SK-N-SH (cell line): Measurements from ENCODE around the gene HS6ST3. TPM values are rescaled to one million over a fixed set of nuclear protein-coding genes. Genes with fewer than 3 reads are reported as not detected.

Source experiments
- CTCF ChIA-PET: fragments of 300-600, 350-600 bp; formaldehyde crosslinking; extraction: SDS; loops from one replicate; lab custom pipeline; 2021; lab: Yijun Ruan, JAX
- POLR2A ChIA-PET: fragments of 350-600 bp; sonication (Branson Sonifier 250); formaldehyde crosslinking; extraction: SDS; loops from one replicate; lab custom pipeline; 2020; ENCODE audit warnings: antibody characterized with exemption, inconsistent platforms; lab: Yijun Ruan, JAX
- DNase-seq: peaks from one replicate; pipeline ENCODE4 v3.0.0; 2012
- H2AFZ ChIP-seq: fragments of 200-600 bp; sonication (generic); 2 replicates; pipeline ENCODE4 v1.8.1; 2016; ENCODE audit warnings: antibody characterized with exemption, mild to moderate bottlenecking, low read depth
- H3F3A ChIP-seq: fragments of 200-600 bp; sonication (generic); replicated peaks from 2 replicates; pipeline ENCODE3; 2016; ENCODE audit warnings: antibody characterized with exemption, mild to moderate bottlenecking; ENCODE audit not compliant: insufficient read depth
- H3K27ac ChIP-seq, 2 experiments: fragments of 200-500 bp in 1 of 2; fragments of 200-600 bp in 1 of 2; sonication (Bioruptor generic) in 1 of 2; sonication (generic), shearing (Covaris generic) in 1 of 2; 2 replicates each; pipeline versions ENCODE4 v1.5.1 to v1.6.1; 2014 to 2016; ENCODE audit warnings: low read depth in 2 of 2, inconsistent platforms in 1 of 2, low read length in 1 of 2, mild to moderate bottlenecking in 1 of 2, mixed read lengths in 1 of 2
- H3K27me3 ChIP-seq: fragments of 200-600 bp; sonication (generic), shearing (Covaris generic); 2 replicates; pipeline ENCODE4 v1.6.1; 2016; ENCODE audit warnings: mixed run types; ENCODE audit not compliant: insufficient read depth
- H3K36me3 ChIP-seq, 2 experiments: fragments of 200-500 bp in 1 of 2; fragments of 200-600 bp in 1 of 2; sonication (Bioruptor generic) in 1 of 2; sonication (generic) in 1 of 2; replicated peaks in 1 of 2; 2 replicates each; pipeline versions ENCODE3 to v1.5.1; 2014 to 2016; ENCODE audit warnings: low read length in 1 of 2, mild to moderate bottlenecking in 1 of 2; ENCODE audit not compliant: insufficient read depth in 2 of 2, control insufficient read depth in 1 of 2
- H3K4me1 ChIP-seq, 2 experiments: fragments of 200-500 bp in 1 of 2; fragments of 200-600 bp in 1 of 2; sonication (Bioruptor generic) in 1 of 2; sonication (generic), shearing (Covaris generic) in 1 of 2; 2 replicates each; pipeline versions ENCODE4 v1.5.1 to v1.6.1; 2014 to 2016; ENCODE audit warnings: low read depth in 1 of 2, low read length in 1 of 2, mixed run types in 1 of 2; ENCODE audit not compliant: insufficient read depth in 2 of 2, control insufficient read depth in 1 of 2
- H3K4me2 ChIP-seq: fragments of 200-600 bp; sonication (generic), shearing (Covaris generic); 2 replicates; pipeline ENCODE4 v1.6.1; 2017; ENCODE audit warnings: mixed run types
- H3K4me3 ChIP-seq, 2 experiments: fragments of 200-500 bp in 1 of 2; fragments of 200-600 bp in 1 of 2; sonication (Bioruptor generic) in 1 of 2; sonication (generic), shearing (Covaris generic) in 1 of 2; 2 replicates each; pipeline versions ENCODE4 v1.5.1 to v1.8.1; 2014 to 2016; ENCODE audit warnings: low read depth in 2 of 2, inconsistent platforms in 1 of 2, low read length in 1 of 2, mild to moderate bottlenecking in 1 of 2, mixed read lengths in 1 of 2, moderate library complexity in 1 of 2
- H3K79me2 ChIP-seq: fragments of 200-600 bp; sonication (generic); 2 replicates; pipeline ENCODE4 v1.8.1; 2017; ENCODE audit warnings: mild to moderate bottlenecking; ENCODE audit not compliant: insufficient read depth
- H3K9ac ChIP-seq: fragments of 200-600 bp; sonication (generic); 2 replicates; pipeline ENCODE4 v1.6.1; 2017; ENCODE audit warnings: mixed run types
- H3K9me2 ChIP-seq: fragments of 200-600 bp; sonication (generic); 2 replicates; pipeline ENCODE4 v1.6.1; 2017; ENCODE audit warnings: mixed run types
- H3K9me3 ChIP-seq: fragments of 200-600 bp; sonication (generic); 2 replicates; pipeline ENCODE4 v1.6.1; 2017; ENCODE audit warnings: mixed run types, mild to moderate bottlenecking, moderate library complexity
- H4K20me1 ChIP-seq: fragments of 200-600 bp; sonication (generic); 2 replicates; pipeline ENCODE4 v1.6.1; 2017; ENCODE audit warnings: mild to moderate bottlenecking, mixed run types; ENCODE audit not compliant: insufficient read depth
- CHD2 ChIP-seq: fragments of 150-350 bp; IDR thresholded peaks from 2 replicates; pipeline ENCODE4 v1.6.1; 2018; ENCODE audit warnings: low read length; ENCODE audit not compliant: partially characterized antibody
- ELF1 ChIP-seq: IDR thresholded peaks from 2 replicates; pipeline ENCODE4 v1.4.0; 2012
- EP300 ChIP-seq, 2 experiments: IDR thresholded peaks; 2 replicates each; pipeline versions ENCODE4 v1.4.0 to v1.6.1; 2012; ENCODE audit warnings: borderline replicate concordance in 1 of 2, low read depth in 1 of 2, low read length in 1 of 2
- FOSL2 ChIP-seq: IDR thresholded peaks from 2 replicates; pipeline ENCODE4 v1.4.0; 2012; ENCODE audit warnings: low read depth, mild to moderate bottlenecking, moderate library complexity, borderline replicate concordance
- FOXJ3 ChIP-seq: sonication (generic); formaldehyde crosslinking; IDR thresholded peaks from 2 replicates; pipeline ENCODE4 v1.5.1; 2020; ENCODE audit warnings: mild to moderate bottlenecking, missing genetic modification reagents
- GATA2 ChIP-seq: sonication (generic); formaldehyde crosslinking; IDR thresholded peaks from 2 replicates; pipeline ENCODE4 v1.5.0; 2020; ENCODE audit warnings: mild to moderate bottlenecking, missing genetic modification reagents
- MEF2A ChIP-seq: IDR thresholded peaks from 2 replicates; pipeline ENCODE4 v1.4.0; 2012; ENCODE audit warnings: low read depth, borderline replicate concordance
- POLR2AphosphoS5 ChIP-seq: IDR thresholded peaks from 2 replicates; pipeline ENCODE4 v1.6.1; 2012; ENCODE audit warnings: low read depth, low read length
- RAD21 ChIP-seq: IDR thresholded peaks from 2 replicates; pipeline ENCODE4 v1.6.1; 2012; ENCODE audit warnings: mild to moderate bottlenecking, low read length
- RFX5 ChIP-seq: IDR thresholded peaks from 2 replicates; pipeline ENCODE4 v1.6.1; 2012; ENCODE audit warnings: mild to moderate bottlenecking, improper control_type of control experiment, low read length
- TCF12 ChIP-seq: IDR thresholded peaks from 2 replicates; pipeline ENCODE4 v1.4.0; 2012
- WGBS: methylation state at CpG from one replicate; pipeline ENCODE4 v1.1.6; 2017; ENCODE audit warnings: low lambda C conversion rate; 5-methylcytosine and 5-hydroxymethylcytosine counted together
- polyA plus RNA-seq, 3 experiments: library from polyadenylated mRNA; depleted of rRNA; stranded (reverse); fragments of >200 nt; gene quantifications; 2 replicates each; pipeline ENCODE4 v1.2.3, GENCODE V29; 2012
- TF ChIP-seq, protein P1 (sequence below): fragments of 200-600 bp; sonication (generic); IDR thresholded peaks from 2 replicates; pipeline ENCODE4 v1.6.1; 2017; ENCODE audit warnings: antibody characterized with exemption, mild to moderate bottlenecking, moderate library complexity
- TF ChIP-seq, protein P2 (sequence below): fragments of 150-350 bp; IDR thresholded peaks from 2 replicates; pipeline ENCODE4 v1.6.1; 2017; ENCODE audit warnings: antibody characterized with exemption, low read length, low read depth, borderline replicate concordance
- TF ChIP-seq, protein P3 (sequence below): IDR thresholded peaks from 2 replicates; pipeline ENCODE4 v1.6.1; 2012; ENCODE audit warnings: mild to moderate bottlenecking, low read depth, low read length, moderate library complexity
- TF ChIP-seq, protein P4 (sequence below): IDR thresholded peaks from 2 replicates; pipeline ENCODE4 v1.4.0; 2012; ENCODE audit warnings: low read depth
- TF ChIP-seq, protein P5 (sequence below): fragments of 150-350 bp; IDR thresholded peaks from 2 replicates; pipeline ENCODE4 v1.6.1; 2016; ENCODE audit warnings: mild to moderate bottlenecking, low read depth, low read length
- TF ChIP-seq, protein P6 (sequence below): IDR thresholded peaks from 2 replicates; pipeline ENCODE4; 2012

HS6ST3 gene
- polyA plus RNA-seq, 1 of the 3 experiments (the other 2 are of a cell fraction): under 0.01 TPM

DNA sequence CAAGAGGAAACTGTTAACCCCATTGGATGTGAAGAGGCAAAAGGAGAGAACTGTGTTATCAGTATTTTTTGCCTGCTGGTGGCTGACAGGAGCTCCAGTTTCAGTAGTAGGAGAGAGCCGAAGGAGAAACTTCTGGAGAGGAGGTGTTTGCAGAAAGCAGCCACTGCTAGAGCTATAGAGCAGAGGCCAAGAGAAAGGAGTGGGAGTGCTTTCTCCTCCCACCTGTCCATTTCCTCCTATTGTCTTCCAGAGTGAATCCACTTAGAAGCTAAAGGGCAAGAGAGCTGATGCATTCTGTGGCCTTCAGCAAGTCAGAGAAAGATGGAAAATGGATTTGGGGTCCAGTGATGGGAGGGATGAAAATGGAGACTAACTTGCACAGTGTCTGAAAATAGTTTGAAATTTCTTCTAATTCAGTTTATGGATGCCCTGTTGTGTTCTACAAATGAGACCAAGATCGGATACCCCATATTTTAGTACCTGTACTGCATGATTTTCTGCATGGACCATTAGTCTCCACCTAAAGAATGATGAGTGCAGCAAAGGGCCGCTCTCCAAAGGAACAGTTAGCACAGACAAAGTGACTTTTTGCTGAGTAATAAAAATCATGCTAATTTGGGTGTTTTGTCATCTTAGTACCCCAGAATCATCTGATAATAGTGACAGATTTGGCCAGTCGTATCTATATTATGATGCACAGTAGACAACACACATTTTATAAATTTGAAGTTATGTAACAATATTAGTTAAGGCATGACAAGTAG lies 10.7 kb downstream of the HS6ST3 start:
- no peaks in the 10 kb centered on the region for H3K9me2 ChIP-seq
- POLR2A ChIA-PET: no interaction called here

DNA sequence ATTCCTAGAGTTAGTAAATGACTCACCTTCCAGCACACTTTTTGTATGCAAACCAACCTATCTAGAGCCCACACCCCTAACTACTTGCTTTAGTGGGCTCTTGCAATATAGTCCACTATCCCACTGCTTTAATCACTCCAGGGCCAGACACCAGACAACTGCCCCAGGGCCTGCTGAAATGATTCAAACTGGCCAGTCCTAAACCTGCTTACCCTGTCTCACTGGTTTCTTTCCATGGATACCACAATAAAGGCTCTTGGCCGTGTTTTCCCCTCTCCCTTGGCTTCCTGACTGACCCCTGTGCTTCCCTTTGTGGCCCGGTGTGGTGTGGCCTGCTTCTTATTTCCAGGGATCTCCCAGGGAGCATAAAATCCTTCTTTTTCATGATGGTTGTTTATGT lies 14.6 kb downstream of the HS6ST3 start:
- no peaks in the 10 kb centered on the region for H3F3A ChIP-seq
- DNase-seq: no peak
- H3K36me3 ChIP-seq: no peaks in the 10 kb centered on the region
- TF ChIP-seq EP300 (IDR thresholded peaks at IDR 0.05; ENCODE audit: borderline replicate concordance in 1 of 2, low read depth in 1 of 2, low read length in 1 of 2) (no peak), ELF1 (no peak), POLR2AphosphoS5 (no peak), FOSL2 (no peak), FOXJ3 (no peak), RFX5 (no peak), MEF2A (no peak), RAD21 (no peak)
- TF ChIP-seq, protein P1, sequence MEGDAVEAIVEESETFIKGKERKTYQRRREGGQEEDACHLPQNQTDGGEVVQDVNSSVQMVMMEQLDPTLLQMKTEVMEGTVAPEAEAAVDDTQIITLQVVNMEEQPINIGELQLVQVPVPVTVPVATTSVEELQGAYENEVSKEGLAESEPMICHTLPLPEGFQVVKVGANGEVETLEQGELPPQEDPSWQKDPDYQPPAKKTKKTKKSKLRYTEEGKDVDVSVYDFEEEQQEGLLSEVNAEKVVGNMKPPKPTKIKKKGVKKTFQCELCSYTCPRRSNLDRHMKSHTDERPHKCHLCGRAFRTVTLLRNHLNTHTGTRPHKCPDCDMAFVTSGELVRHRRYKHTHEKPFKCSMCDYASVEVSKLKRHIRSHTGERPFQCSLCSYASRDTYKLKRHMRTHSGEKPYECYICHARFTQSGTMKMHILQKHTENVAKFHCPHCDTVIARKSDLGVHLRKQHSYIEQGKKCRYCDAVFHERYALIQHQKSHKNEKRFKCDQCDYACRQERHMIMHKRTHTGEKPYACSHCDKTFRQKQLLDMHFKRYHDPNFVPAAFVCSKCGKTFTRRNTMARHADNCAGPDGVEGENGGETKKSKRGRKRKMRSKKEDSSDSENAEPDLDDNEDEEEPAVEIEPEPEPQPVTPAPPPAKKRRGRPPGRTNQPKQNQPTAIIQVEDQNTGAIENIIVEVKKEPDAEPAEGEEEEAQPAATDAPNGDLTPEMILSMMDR: no peak
- TF ChIP-seq, protein P2, sequence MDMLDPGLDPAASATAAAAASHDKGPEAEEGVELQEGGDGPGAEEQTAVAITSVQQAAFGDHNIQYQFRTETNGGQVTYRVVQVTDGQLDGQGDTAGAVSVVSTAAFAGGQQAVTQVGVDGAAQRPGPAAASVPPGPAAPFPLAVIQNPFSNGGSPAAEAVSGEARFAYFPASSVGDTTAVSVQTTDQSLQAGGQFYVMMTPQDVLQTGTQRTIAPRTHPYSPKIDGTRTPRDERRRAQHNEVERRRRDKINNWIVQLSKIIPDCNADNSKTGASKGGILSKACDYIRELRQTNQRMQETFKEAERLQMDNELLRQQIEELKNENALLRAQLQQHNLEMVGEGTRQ: no peak
- TF ChIP-seq, protein P3, sequence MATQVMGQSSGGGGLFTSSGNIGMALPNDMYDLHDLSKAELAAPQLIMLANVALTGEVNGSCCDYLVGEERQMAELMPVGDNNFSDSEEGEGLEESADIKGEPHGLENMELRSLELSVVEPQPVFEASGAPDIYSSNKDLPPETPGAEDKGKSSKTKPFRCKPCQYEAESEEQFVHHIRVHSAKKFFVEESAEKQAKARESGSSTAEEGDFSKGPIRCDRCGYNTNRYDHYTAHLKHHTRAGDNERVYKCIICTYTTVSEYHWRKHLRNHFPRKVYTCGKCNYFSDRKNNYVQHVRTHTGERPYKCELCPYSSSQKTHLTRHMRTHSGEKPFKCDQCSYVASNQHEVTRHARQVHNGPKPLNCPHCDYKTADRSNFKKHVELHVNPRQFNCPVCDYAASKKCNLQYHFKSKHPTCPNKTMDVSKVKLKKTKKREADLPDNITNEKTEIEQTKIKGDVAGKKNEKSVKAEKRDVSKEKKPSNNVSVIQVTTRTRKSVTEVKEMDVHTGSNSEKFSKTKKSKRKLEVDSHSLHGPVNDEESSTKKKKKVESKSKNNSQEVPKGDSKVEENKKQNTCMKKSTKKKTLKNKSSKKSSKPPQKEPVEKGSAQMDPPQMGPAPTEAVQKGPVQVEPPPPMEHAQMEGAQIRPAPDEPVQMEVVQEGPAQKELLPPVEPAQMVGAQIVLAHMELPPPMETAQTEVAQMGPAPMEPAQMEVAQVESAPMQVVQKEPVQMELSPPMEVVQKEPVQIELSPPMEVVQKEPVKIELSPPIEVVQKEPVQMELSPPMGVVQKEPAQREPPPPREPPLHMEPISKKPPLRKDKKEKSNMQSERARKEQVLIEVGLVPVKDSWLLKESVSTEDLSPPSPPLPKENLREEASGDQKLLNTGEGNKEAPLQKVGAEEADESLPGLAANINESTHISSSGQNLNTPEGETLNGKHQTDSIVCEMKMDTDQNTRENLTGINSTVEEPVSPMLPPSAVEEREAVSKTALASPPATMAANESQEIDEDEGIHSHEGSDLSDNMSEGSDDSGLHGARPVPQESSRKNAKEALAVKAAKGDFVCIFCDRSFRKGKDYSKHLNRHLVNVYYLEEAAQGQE: no peak
- TF ChIP-seq, protein P4, sequence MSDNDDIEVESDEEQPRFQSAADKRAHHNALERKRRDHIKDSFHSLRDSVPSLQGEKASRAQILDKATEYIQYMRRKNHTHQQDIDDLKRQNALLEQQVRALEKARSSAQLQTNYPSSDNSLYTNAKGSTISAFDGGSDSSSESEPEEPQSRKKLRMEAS: no peak
- H4K20me1 ChIP-seq: no peaks in the 10 kb centered on the region
- no peak overlapping the region for H3K27ac ChIP-seq
- ChIA-PET CTCF (no interaction called here), POLR2A (no interaction called here)
- 22% methylated on average over 2 of the region's 2 CpGs for whole genome bisulfite sequencing
- no peak overlapping the region for H3K4me2 ChIP-seq
- H3K79me2 ChIP-seq: no peaks in the 10 kb centered on the region
- H3K27me3 ChIP-seq: no peaks in the 10 kb centered on the region
- H2AFZ ChIP-seq: no peak overlapping the region
- H3K9me2 ChIP-seq: no peaks in the 10 kb centered on the region
- H3K9me3 ChIP-seq: no peaks in the 10 kb centered on the region
- H3K4me3 ChIP-seq: no peak overlapping the region
- H3K4me1 ChIP-seq: peaks cover 0 to 3% of the 10 kb centered on the region in 2 experiments; a peak in 1 of 4 replicates
- H3K9ac ChIP-seq: no peak overlapping the region

More for the DNA sequence above, 10.7 kb downstream of the HS6ST3 start:
- Histone ChIP-seq H3K9me3 (no peaks in the 10 kb centered on the region), H3K9ac (no peak overlapping the region), H4K20me1 (no peaks in the 10 kb centered on the region), H3K36me3 (no peaks in the 10 kb centered on the region), H3K4me2 (no peak overlapping the region), H3K79me2 (no peaks in the 10 kb centered on the region), H3K27ac (no peak overlapping the region), H3K27me3 (no peaks in the 10 kb centered on the region; the same call in 1 of the 2 replicates), H3K4me1 (peaks cover 0 to 3% of the 10 kb centered on the region in 2 experiments; a peak in 1 of 4 replicates), H3K4me3 (no peak overlapping the region), H2AFZ (no peak overlapping the region), H3F3A (no peaks in the 10 kb centered on the region)
- DNase-seq: no peak
- CTCF ChIA-PET: no interaction called here
- TF ChIP-seq TCF12: no peak
- TF ChIP-seq, protein P5, sequence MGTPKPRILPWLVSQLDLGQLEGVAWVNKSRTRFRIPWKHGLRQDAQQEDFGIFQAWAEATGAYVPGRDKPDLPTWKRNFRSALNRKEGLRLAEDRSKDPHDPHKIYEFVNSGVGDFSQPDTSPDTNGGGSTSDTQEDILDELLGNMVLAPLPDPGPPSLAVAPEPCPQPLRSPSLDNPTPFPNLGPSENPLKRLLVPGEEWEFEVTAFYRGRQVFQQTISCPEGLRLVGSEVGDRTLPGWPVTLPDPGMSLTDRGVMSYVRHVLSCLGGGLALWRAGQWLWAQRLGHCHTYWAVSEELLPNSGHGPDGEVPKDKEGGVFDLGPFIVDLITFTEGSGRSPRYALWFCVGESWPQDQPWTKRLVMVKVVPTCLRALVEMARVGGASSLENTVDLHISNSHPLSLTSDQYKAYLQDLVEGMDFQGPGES: no peak
- TF ChIP-seq CHD2: no peak
- TF ChIP-seq GATA2 (CRISPR knock-in tag): no peak
- TF ChIP-seq MEF2A: no peak
- TF ChIP-seq, protein P6, sequence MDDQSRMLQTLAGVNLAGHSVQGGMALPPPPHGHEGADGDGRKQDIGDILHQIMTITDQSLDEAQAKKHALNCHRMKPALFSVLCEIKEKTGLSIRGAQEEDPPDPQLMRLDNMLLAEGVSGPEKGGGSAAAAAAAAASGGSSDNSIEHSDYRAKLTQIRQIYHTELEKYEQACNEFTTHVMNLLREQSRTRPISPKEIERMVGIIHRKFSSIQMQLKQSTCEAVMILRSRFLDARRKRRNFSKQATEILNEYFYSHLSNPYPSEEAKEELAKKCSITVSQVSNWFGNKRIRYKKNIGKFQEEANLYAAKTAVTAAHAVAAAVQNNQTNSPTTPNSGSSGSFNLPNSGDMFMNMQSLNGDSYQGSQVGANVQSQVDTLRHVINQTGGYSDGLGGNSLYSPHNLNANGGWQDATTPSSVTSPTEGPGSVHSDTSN: no peak
- WGBS: 47% methylated on average over 4 of the region's 4 CpGs
